BJ (cell line): Measurements from ENCODE around the gene BRWD1. TPM values are rescaled to one million over a fixed set of nuclear protein-coding genes. Genes with fewer than 3 reads are reported as not detected.

ENCODE experiments used
- CTCF ChIA-PET: fragments of 350-600 bp; formaldehyde crosslinking; extraction: SDS; loops from one replicate; lab custom pipeline; 2021; ENCODE audit warnings: antibody characterized with exemption, inconsistent platforms; lab: Yijun Ruan, JAX
- POLR2A ChIA-PET: fragments of 300-600 bp; sonication (Branson Sonifier 250); formaldehyde crosslinking; extraction: SDS; loops from one replicate; lab custom pipeline; 2021; ENCODE audit warnings: antibody characterized with exemption; lab: Charles Lee
- DNase-seq: peaks from one replicate; pipeline ENCODE4 v3.0.0-alpha.2; 2011; ENCODE audit warnings: low read depth
- H3K27me3 ChIP-seq: 2 replicates; pipeline ENCODE4 v1.6.0; 2011; ENCODE audit warnings: low read length; ENCODE audit not compliant: control insufficient read depth, insufficient read depth
- H3K36me3 ChIP-seq: 2 replicates; pipeline ENCODE4 v1.5.1; 2011; ENCODE audit warnings: low read length; ENCODE audit not compliant: control insufficient read depth, insufficient read depth
- H3K4me3 ChIP-seq: 2 replicates; pipeline ENCODE4 v1.5.1; 2011; ENCODE audit warnings: low read depth, mild to moderate bottlenecking, control low read depth, low read length
- CTCF ChIP-seq: IDR thresholded peaks from 2 replicates; pipeline ENCODE4 v1.5.1; 2011; ENCODE audit warnings: low read depth, mild to moderate bottlenecking, control low read depth, inconsistent platforms, low read length, moderate library complexity; ENCODE audit not compliant: insufficient read depth
- polyA plus RNA-seq: library from polyadenylated mRNA; depleted of rRNA; stranded (reverse); fragments of >200 nt; gene quantifications from 2 replicates; pipeline ENCODE4 v1.2.3, GENCODE V29; 2011

BRWD1 gene
- polyA plus RNA-seq, 1 experiment: 5.9 TPM

GRCh38 chr21:39196838-39197237 is 116.6 kb downstream of the BRWD1 start:
- TF ChIP-seq CTCF: no peak
- Histone ChIP-seq H3K27me3 (no peaks in the 10 kb centered on the region), H3K4me3 (no peak overlapping the region), H3K36me3 (peaks cover 6% of the 10 kb centered on the region)
- ChIA-PET POLR2A (no interaction called here), CTCF (no interaction called here)
- DNase-seq: no peak

GRCh38 chr21:39196310-39196709 is 117.1 kb downstream of the BRWD1 start:
- TF ChIP-seq CTCF: no peak
- no peak overlapping the region for H3K4me3 ChIP-seq
- POLR2A ChIA-PET: no interaction called here
- CTCF ChIA-PET: no interaction called here
- DNase-seq: no peak
- H3K36me3 ChIP-seq: peaks cover 6% of the 10 kb centered on the region
- H3K27me3 ChIP-seq: no peaks in the 10 kb centered on the region

DNA sequence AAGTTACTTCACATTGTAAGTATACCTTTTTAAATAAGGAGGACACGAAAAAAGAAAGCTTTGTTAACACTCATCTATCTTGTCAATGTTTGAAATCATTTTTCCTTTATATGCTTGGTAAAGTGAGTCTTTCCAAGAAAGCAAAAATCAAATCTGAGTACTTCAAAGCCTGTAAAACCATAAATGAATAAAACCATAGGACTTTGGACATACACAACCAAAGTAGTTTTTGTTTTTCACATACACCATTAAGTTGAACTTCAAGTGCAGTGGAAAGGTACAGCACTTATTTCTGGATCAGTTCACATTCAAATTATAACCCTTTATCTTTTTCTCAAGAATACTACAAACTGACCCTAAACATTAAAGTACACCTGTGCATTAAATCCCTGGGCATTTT is 120.1 kb downstream of the BRWD1 start:
- H3K36me3 ChIP-seq: peaks cover 4% of the 10 kb centered on the region
- no peak for DNase-seq

GRCh38 chr21:39189857-39190604 is 123.4 kb downstream of the BRWD1 start:
- ChIA-PET POLR2A (no interaction called here), CTCF (interaction anchor here (0.7 to 1.7 kb wide), 2 partner anchors 13 to 473 kb away, joined by 4 read pairs; no protein-coding TSS in a partner anchor)
- Histone ChIP-seq H3K36me3 (no peaks in the 10 kb centered on the region), H3K27me3 (no peaks in the 10 kb centered on the region), H3K4me3 (no peak overlapping the region)
- TF ChIP-seq CTCF: no peak
- peak; percentile 37 for DNase-seq

More for the DNA sequence above, 120.1 kb downstream of the BRWD1 start:
- POLR2A ChIA-PET: no interaction called here
- no peak for TF ChIP-seq CTCF
- H3K27me3 ChIP-seq: no peaks in the 10 kb centered on the region
- CTCF ChIA-PET: no interaction called here
- H3K4me3 ChIP-seq: no peak overlapping the region

GRCh38 chr21:39188521-39189139 is 124.8 kb downstream of the BRWD1 start:
- H3K36me3 ChIP-seq: no peaks in the 10 kb centered on the region
- POLR2A ChIA-PET: no interaction called here
- H3K27me3 ChIP-seq: no peaks in the 10 kb centered on the region
- no peak for DNase-seq
- CTCF ChIA-PET: interaction anchor here (1.1 to 1.4 kb wide), 3 partner anchors 15 to 70 kb away, joined by 3 to 5 read pairs (median 3); no protein-coding TSS in a partner anchor
- H3K4me3 ChIP-seq: no peak overlapping the region
- TF ChIP-seq CTCF: no peak
